NCI-H1105 treated with DMSO at 0.1 percent for 48 hours (cell line): ENCODE results near the gene RBM17.
"Not testable (repeated sequence)": the region's sequence is repeated elsewhere in the genome, so short reads cannot be mapped to it uniquely, and the experiment has no call there.

Source experiments
- DNase-seq: peaks from one replicate; lab custom pipeline; 2025; lab: John Stamatoyannopoulos, UW

RBM17 gene

GRCh38 chr10:6112893-6113292, 24.1 kb downstream of the RBM17 start:
- DNase-seq: no peak

DNA sequence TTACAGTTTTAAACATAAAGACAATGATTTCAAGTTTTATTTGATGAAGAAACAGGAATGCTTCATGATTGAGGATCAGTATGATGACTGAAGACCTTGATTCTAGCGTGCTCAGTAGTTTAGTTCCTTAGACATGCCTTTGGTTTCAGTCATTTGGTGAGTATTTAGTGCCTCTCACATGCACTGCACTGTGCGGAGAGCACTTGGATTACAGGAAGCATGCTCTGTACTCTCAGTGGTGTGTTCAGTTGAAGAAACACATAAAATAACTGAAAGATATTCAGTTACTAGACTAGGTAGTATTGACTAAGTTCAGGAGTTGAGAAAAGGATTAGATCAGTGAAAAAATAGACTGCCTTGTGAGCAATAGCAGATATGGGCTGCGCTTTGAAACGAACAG, 25.5 kb downstream of the RBM17 start:
- no peak for DNase-seq

DNA sequence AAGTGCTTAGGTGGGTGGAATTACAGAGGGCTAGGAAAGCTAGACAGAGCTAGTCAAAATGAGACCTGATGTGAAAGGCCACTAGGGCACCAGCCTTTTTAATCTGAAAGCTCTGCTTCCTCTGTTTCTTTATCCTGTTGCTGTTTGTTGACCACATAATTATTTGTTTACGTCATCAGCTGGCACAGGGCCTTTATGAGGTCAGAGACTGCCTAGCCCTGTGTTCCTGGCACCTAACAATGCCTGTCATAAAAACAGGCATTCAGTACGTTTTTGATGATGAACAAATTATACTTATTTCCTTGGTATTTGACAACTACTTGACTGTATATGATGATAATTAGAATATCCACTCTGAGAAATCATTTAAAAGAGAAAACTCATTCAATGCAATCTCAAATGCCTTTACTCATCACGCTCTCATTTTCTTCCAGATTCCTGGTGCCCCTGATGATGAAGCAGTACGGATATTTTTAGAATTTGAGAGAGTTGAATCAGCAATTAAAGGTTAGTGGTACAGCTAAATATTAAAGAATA, 26.0 kb downstream of the RBM17 start:
- DNase-seq: no peak

DNA sequence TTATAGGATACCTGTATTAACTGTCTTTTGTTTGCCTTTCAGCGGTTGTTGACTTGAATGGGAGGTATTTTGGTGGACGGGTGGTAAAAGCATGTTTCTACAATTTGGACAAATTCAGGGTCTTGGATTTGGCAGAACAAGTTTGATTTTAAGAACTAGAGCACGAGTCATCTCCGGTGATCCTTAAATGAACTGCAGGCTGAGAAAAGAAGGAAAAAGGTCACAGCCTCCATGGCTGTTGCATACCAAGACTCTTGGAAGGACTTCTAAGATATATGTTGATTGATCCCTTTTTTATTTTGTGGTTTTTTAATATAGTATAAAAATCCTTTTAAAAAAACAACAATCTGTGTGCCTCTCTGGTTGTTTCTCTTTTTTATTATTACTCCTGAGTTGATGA, 26.6 kb downstream of the RBM17 start:
- no peak for DNase-seq

DNA sequence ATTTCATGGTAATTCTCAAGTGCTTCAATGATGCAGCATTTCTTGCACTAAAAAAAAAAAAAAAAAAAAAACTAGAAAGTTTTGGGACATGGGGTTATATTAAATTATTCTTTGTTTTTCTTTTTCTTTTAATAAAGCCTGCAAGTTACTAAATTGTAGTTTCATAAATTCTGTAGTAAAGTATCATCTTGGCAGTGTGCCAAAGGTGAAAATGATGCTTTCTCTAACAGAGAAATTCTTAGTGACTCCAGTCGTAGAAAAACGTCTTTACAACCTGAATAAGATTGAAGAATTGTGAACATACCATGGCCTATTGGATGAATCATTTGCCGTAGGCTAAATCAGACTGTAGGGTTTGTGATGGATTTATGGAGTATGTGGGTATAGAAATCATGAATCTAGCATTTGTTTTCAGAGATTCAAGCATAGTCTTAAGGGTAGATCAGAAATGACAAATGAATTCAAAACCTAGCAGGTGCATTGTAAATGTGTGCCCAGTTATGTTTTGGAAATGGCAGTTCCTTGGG, 27.1 kb downstream of the RBM17 start:
- DNase-seq: no peak

DNA sequence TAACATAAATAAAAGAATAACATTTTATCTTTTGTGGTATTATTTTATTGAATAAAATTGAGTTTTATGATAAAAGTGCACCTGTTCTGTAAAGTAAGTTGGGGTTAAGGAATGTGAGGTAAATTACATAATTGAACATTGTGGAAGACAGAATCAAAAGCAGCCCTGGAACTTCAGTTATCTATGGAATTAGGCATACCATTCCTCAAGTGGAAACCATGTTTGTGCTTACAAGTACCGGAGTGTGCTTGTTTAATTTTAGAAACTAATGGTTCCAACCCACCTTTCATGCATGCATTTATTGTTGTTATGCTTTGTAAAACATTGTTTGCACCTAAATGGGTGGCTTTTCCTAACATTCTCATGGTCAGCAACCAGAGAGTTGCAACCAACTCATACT, 28.0 kb downstream of the RBM17 start:
- no peak for DNase-seq

- no peak for DNase-seq
These were observed 28.9 kb downstream of the RBM17 start for GRCh38 chr10:6117711-6118110.

- no peak for DNase-seq
These were observed 30.6 kb downstream of the RBM17 start for GRCh38 chr10:6119423-6119822.

- DNase-seq: no peak
These were observed 31.1 kb downstream of the RBM17 start for GRCh38 chr10:6119962-6120361.

DNA sequence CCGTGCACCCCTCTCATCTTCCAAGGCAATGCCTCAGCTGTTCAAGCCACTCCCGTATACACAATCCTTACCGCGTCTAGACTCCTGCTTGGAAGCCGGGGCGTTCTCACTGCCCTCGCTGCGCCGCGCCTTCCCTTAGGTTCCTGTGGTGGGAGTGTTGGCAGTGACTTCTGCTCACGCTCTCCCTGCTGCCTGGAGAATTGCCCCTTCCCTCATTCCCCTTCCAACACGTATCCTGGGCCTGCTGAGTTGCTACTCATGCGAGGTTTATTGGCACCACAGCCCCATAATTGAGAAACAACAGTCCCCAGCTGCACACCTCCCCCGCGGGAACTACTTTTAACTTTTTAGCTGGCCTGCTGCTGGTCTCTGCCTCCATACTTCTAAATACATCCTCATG, 31.9 kb downstream of the RBM17 start:
- DNase-seq: no peak

GRCh38 chr10:6121146-6121545, 32.3 kb downstream of the RBM17 start:
- no peak for DNase-seq

GRCh38 chr10:6123532-6123931, 34.7 kb downstream of the RBM17 start:
- no peak for DNase-seq

GRCh38 chr10:6124666-6125065, 35.8 kb downstream of the RBM17 start:
- no peak for DNase-seq

GRCh38 chr10:6127461-6127860, 38.6 kb downstream of the RBM17 start:
- not testable (repeated sequence) for DNase-seq

DNA sequence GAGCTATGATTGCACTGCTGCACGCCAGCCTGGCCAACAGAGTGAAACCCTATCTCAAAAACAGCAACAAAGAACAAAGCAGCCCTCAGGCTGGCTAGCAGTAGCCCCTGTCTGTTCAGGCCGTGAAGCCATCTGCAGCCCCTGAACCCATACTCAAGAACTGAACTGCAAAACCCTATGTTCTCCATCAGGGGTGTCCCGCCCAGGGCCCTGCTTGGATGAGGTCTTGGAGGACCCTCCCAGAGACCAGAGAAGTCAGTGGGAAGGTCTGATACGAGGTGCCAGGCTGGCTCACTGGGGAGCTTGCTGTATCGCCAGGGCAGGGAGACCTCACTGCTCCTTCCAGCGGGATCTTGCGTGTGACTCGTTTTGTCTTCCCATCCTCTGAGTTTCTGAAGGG, 39.3 kb downstream of the RBM17 start:
- no peak for DNase-seq

- no peak for DNase-seq
These were observed 39.9 kb downstream of the RBM17 start for GRCh38 chr10:6128591-6129251.

- no peak for DNase-seq
These were observed 42.1 kb downstream of the RBM17 start for GRCh38 chr10:6130848-6131470.

DNA sequence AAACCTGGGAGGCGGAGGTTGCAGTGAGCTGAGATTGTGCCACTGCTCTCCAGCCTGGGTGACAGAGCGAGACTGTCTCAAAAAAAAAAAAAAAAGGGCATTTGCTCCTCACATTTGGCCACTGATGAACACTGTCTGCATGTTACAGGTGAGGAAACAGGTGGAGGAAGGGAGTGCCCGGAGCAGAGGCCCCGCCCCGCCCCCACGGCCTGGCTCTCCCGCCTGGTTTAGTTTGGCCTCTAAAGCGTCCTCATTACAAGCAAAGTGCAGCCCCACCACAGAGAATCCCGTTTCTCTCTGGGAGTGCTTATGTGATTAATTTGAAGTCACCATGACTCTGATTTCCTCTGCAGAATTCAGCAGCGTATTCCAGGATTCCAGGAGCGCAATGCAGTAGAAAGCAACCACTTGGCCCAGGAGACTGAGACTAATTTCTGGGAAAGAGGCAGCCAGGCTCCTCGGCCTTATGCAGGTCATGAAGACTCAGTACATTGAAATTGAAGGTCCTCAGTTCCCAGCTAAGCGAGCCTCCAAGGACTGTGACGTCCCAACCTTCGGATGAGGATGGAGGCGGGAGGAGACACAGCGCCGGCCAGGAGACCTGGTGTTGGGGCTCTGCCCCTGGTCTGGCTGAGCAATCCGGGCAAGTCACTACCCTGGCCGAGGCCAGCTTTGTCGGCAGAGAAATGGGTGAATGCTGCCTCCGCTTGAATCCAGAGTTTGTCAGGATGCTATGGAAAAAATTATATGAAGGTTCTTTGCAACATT, 44.7 kb downstream of the RBM17 start:
- DNase-seq: no peak

DNA sequence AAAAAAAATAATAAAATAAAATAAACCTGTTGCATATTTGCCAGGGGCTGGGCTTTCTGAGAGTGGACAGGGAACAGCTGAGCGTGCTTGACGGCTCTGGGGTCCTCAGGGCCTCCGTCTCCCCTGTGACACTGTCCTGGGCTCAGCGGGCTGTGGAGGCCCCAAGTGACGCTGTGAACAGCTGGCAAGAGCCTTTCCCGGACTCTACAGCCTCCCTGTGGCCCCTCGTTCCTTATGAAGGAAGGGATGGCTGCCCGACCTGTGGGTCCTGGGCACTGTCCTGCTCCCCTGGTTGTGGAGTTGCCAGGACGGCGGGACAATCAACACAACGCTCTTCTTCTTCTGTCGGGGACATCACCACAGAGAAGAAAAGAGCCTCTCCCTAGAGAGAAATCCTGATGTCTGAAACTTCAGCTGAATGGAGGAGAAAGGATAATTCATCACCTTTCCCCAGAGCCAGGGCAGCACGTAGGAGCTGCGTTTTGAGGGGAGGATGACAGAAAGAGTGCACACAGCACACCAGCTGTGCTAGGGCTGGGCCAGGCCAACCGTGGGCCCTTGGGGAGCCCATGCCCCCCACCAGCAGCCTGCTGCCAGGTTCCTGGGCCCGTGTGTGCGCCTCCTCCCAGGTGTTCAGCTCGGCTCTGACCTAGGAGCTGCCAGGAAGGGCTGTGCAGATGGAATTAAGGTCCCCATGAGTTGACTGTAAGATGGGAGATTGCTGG, 45.4 kb downstream of the RBM17 start:
- no peak for DNase-seq

- no peak for DNase-seq
These were observed 46.2 kb downstream of the RBM17 start for GRCh38 chr10:6135039-6135438.

GRCh38 chr10:6135589-6136168, 46.8 kb downstream of the RBM17 start:
- no peak for DNase-seq
